ENCODE data around the gene CHD6.

GRCh38 chr20:41376349-41376748, 241.8 kb downstream of the CHD6 start:
- TF ChIP-seq, protein P1, sequence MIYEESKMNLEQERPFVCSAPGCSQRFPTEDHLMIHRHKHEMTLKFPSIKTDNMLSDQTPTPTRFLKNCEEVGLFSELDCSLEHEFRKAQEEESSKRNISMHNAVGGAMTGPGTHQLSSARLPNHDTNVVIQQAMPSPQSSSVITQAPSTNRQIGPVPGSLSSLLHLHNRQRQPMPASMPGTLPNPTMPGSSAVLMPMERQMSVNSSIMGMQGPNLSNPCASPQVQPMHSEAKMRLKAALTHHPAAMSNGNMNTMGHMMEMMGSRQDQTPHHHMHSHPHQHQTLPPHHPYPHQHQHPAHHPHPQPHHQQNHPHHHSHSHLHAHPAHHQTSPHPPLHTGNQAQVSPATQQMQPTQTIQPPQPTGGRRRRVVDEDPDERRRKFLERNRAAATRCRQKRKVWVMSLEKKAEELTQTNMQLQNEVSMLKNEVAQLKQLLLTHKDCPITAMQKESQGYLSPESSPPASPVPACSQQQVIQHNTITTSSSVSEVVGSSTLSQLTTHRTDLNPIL (CRISPR knock-in tag; IDR thresholded peaks at IDR 0.05; ENCODE audit: low read depth) = no peak
- TF ChIP-seq, protein P2, sequence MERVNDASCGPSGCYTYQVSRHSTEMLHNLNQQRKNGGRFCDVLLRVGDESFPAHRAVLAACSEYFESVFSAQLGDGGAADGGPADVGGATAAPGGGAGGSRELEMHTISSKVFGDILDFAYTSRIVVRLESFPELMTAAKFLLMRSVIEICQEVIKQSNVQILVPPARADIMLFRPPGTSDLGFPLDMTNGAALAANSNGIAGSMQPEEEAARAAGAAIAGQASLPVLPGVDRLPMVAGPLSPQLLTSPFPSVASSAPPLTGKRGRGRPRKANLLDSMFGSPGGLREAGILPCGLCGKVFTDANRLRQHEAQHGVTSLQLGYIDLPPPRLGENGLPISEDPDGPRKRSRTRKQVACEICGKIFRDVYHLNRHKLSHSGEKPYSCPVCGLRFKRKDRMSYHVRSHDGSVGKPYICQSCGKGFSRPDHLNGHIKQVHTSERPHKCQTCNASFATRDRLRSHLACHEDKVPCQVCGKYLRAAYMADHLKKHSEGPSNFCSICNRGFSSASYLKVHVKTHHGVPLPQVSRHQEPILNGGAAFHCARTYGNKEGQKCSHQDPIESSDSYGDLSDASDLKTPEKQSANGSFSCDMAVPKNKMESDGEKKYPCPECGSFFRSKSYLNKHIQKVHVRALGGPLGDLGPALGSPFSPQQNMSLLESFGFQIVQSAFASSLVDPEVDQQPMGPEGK (CRISPR knock-in tag; IDR thresholded peaks at IDR 0.05; ENCODE audit: borderline replicate concordance) = no peak
- TF ChIP-seq SNAI2 (CRISPR knock-in tag; IDR thresholded peaks at IDR 0.05) (no peak), CSDC2 (CRISPR knock-in tag; IDR thresholded peaks at IDR 0.05) (no peak), RARB (CRISPR knock-in tag; IDR thresholded peaks at IDR 0.05) (no peak), PPARA (CRISPR knock-in tag; IDR thresholded peaks at IDR 0.05; ENCODE audit: borderline replicate concordance) (no peak), BACH2 (CRISPR knock-in tag; IDR thresholded peaks at IDR 0.05; ENCODE audit: borderline replicate concordance) (no peak), ZFP30 (CRISPR knock-in tag; IDR thresholded peaks at IDR 0.05) (no peak), ESRRG (CRISPR knock-in tag; IDR thresholded peaks at IDR 0.05) (no peak), ZNF8 (CRISPR knock-in tag; IDR thresholded peaks at IDR 0.05) (no peak), GLIS3 (CRISPR knock-in tag; IDR thresholded peaks at IDR 0.05) (no peak), ZFP3 (CRISPR knock-in tag; IDR thresholded peaks at IDR 0.05) (no peak)
- TF ChIP-seq, protein P3, sequence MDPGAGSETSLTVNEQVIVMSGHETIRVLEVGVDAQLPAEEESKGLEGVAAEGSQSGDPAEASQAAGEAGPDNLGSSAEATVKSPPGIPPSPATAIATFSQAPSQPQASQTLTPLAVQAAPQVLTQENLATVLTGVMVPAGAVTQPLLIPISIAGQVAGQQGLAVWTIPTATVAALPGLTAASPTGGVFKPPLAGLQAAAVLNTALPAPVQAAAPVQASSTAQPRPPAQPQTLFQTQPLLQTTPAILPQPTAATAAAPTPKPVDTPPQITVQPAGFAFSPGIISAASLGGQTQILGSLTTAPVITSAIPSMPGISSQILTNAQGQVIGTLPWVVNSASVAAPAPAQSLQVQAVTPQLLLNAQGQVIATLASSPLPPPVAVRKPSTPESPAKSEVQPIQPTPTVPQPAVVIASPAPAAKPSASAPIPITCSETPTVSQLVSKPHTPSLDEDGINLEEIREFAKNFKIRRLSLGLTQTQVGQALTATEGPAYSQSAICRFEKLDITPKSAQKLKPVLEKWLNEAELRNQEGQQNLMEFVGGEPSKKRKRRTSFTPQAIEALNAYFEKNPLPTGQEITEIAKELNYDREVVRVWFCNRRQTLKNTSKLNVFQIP (CRISPR knock-in tag; IDR thresholded peaks at IDR 0.05; ENCODE audit: borderline replicate concordance, low read depth) = no peak
